ENCODE measurements around the gene STAP2.
A peak's percentile ranks its signal among the peaks of the same experiment; 100 is the strongest.
"Not testable (repeated sequence)": the region's sequence is repeated elsewhere in the genome, so short reads cannot be mapped to it uniquely, and the experiment has no call there.

Gene STAP2

DNA sequence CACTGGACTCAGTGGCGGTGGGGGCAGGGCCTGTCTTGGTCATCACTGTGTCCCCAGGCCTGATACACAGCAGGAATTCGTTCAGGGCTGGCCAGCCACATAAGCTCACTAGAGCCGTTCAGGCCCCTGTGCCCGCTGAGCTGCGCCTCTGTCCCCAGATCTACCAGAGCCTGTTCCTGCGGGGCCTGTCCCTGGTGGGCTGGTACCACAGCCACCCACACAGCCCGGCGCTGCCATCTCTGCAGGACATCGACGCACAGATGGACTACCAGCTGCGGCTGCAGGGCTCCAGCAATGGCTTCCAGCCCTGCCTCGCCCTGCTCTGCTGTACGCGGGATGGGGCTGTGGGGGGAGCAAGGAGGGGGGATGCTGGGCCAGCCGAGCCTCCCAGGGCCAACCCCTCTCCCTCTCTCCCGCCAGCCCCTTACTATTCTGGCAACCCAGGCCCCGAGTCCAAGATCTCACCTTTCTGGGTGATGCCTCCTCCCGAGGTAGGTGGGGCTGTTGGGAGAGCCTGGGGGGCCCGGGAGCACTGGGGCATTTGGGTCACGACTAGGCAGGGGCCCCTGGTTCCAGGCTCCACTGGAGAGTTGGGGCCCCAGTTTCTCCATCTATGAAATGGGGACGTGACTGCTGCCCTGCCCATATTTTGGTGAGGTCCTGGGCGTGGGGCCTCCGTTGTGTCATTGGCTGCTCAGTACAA lies 18.6 kb upstream of the STAP2 start:
- no peak for DNase-seq

- DNase-seq = no peak
These were observed 16.3 kb upstream of the STAP2 start for GRCh38 chr19:4354897-4355296.

DNA sequence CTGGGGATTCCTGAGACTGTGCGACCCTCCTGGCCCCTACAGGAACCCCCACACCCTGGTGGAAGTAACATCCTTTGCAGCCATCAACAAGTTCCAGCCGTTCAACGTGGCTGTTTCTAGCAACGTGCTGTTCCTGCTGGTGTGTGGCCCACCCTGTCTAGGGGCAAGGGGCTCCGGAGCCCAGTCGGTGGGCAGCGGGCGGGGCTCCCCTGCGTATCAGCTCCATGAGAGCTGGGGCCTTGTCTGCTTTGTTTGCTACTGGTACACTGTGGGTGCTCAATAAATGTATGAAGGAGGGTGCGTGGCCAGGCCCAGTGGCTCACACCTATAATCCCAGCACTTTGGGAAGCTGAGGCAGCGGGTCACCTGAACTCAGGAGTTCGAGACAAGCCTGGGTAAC lies 15.7 kb upstream of the STAP2 start:
- no peak for DNase-seq

- peak in 1 of 2 donors; percentile 37 for DNase-seq
These were observed 14.1 kb upstream of the STAP2 start for GRCh38 chr19:4352701-4353121.

- no peak for DNase-seq
These were observed 12.1 kb upstream of the STAP2 start for GRCh38 chr19:4350726-4351125.

GRCh38 chr19:4350111-4350510 lies 11.5 kb upstream of the STAP2 start:
- no peak for DNase-seq

DNA sequence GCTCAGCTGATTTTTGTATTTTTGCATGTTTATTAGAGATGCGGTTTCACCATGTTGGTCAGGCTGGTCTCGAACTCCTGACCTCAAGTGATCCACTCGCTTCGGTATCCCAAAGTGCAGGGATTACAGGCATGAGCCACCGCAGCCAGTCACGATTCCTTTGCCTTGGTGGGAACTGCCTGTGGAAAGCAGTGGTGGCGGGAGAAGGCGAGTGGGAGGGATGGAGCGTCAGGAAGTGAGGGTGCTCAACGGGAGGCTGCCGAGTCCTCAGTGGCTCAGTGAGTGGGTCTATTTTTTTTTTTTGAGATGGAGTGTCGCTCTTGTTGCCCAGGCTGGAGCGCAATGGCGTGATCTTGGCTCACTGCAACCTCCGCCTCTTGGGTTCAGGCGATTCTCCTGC lies 10.6 kb upstream of the STAP2 start:
- DNase-seq = not testable (repeated sequence)

DNA sequence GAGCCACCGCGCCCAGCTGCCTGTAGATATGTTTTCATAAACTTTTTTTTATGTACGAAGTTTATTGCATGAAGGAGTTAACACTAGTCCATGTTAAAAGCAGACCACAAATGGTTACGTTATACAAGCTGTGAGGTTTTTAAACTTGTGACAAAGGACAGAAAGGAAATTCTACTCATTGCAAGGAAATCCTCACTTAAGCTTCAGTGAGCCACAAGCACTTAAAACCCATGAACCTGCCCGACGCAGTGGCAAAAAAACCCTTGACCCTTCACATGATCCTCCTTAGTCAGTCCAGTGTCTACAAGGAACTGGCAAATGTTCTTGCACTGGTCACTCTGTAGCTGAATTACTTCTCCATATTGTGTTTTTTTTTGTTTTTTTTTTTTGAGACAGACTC lies 8.9 kb upstream of the STAP2 start:
- no peak for DNase-seq

GRCh38 chr19:4346020-4346383 lies 7.4 kb upstream of the STAP2 start:
- DNase-seq = no peak

GRCh38 chr19:4345342-4346019 lies 6.9 kb upstream of the STAP2 start:
- no peak for DNase-seq

GRCh38 chr19:4343370-4344307 lies 5.0 kb upstream of the STAP2 start, which contains the start of gene MPND:
Gene MPND, plus strand, starts transcription at chr19:4343562. Its CDS starts 32 bp downstream, at chr19:4343594.
- DNase-seq = peak; percentile 51 to 89

DNA sequence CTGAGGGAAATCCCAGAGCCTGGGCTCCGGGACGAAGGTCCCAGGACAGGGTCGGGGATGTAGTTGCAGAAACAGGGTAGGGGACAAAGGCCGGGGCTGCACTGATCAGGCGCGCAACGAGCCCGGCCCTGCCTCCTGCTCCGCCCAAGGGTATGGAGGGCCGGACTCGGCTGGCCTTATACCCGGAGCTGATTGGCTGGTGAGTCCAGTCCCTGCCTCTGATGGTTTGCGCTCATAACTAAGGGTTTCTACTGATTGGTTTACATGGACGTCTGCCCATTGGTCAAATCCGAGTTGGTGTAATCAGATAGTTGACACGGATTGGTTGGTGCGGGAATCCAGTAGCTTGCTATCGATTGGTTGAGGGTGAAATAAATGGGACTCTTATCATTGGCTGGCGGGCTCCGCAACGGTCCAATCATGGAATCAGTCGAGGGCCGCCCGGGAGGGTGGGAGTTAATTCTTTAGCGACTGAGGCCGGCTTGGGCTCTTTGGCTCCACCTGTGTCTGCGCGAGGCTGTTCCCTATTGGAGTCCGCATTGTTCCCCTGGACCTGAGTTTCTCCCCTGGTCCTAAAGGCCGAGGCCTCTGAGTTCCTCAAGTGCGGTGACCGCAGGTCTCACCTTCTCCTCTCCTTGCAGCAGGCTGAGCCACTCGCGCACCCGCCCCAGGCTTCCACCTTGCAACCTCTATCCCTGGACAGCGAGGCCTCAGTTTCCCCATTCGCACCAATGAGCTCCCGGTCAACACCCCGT lies 4.2 kb upstream of the STAP2 start:
- peak; percentile 89 to 99 for DNase-seq

DNA sequence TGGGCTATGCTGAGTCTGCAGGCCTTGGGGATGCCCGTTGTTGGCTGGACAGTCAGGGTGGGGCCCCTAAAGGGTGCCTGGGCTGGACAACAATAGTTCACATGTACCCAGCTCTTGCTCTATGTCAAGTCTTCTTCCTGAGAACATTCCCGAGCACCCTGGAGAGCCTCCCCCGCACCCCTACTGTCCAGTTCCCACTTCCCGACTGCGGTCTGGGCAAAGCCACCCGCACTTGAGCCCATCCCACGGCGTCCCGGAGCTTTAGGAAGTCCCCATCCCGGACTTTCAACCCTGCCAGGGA lies 3.6 kb upstream of the STAP2 start:
- DNase-seq = no peak

- DNase-seq = no peak
These were observed 654 bp downstream of the STAP2 start for GRCh38 chr19:4337906-4338440.

DNA sequence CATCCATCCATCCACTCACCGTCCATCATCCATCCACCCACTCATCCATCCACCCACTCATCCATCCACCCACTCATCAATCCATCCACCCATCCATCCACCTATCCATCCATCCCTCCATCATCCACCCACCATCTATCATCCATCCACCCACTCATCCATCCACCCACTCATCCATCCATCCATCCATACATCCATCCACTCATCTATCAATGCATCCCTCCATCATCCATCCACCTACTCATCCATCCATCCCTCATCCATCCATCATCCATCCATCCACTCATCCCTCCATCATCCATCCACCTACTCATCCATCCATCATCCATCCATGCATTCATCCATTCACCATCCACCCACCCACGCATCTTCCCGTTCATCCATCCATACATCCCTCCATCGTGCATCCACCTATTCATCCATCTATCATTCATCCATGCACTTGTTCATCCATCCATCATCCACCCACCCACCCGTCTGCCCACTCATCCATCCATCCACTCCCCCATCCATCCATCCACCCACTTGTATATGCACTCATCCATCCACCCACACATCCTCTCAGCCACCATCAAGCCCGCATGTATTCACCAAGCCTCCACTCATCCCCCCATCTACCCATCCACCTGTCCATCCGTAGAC lies 3.6 kb downstream of the STAP2 start:
- DNase-seq = no peak

DNA sequence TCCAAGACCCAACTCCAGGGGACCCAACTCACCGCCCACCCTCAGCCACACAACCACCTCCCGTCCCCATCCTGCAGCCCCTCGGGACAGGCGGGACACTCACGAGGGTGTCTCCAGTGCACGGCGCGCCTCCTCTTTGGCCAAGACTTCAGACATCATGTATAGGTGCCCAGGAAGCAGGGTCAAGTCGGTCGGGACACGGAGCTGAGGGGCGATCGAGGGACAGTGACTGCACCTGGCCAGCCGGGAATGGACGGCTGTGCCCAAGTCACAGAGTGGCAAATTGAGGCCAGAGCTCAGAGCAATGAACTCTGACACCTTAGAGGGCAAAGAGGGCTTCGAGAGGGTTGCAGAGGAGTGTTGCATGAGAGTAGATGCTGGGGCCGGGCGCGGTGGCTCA lies 8.8 kb downstream of the STAP2 start:
- DNase-seq = no peak

GRCh38 chr19:4328991-4329681 lies 9.5 kb downstream of the STAP2 start:
- not testable (repeated sequence) for DNase-seq

DNA sequence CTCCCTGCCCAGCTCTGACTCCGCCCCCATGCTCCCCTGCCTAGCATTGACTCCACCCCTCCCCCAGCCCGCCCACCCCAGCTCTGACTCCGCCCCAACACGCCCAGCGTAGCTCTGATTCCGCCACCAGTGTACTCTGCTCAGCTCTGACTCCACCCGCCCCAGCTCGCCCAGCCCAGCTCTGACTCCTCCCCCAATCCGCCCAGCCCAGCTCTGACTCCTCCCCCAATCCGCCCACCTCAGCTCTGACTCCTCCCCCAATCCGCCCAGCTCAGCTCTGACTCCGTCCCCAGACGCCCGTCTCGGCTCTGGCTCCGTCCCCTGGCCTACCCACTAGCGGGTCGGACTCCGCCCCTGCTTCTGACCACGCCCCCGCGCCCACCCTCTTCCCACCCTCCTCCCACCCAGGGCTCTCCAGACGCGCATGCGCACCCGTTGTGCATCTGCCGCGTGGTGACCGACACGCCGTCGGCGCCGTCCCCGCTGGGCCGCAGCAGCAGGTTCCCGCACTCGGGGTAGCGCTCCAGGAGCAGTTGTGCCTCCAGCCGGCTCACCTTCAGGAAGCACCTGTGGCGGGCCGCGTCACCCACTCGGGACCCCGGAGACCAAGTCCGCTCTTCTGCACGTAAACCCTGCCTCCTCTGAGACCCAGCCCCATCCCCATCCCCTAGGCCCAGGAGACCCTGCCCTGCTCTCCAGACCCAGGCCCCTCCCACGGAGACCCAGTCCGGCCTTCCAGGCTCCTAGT lies 10.2 kb downstream of the STAP2 start:
- DNase-seq = peak; percentile 79 to 91

DNA sequence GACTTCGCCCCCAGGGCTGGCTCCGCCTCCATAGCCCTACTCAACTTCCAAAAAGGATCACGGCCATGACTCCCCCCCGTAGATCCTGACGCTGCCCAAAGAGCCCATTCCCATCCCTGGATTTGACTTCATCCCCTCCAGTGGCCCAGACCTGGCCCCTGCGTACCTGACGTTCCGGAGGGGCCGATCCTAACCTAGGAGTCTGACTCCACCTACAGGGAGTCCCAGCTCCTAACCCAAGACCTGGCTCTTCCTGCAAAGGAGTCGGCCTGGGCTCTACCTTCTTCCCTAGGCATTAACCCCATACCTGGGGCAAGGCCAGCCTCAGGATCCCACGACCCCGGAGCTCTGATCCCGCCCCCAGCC lies 10.8 kb downstream of the STAP2 start:
- DNase-seq = no peak

DNA sequence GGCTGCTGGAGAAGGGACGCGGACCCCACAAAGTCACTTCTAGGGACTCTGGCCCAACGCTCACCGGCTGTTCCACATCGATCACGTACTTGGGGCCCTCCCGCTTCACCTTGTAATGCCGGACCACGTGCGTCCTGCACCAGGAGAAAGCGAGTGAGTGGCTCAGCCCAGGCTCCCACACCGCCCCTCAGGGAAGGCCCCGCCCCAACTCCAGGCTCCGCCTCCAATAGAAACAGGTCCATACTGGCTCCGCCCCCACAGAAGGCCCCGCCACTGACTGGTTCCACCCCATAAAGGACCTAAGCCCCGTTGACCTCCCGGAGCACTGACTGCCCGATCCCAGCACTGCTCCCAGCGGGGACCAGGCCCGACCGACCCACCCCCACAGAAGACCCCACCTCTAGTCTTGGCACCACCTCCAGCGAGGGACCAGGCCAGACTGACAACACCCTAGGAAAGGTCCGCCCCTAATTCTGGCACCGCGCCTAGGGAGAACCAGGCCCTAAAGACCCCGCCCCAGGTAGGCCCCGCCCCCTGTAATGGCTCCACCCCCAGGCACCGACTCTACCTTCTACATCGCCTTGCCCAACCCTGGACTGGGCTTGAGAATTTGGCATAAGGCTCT lies 11.3 kb downstream of the STAP2 start:
- DNase-seq = no peak
